ENCODE data around the gene MTG1.

Gene MTG1, protein sequence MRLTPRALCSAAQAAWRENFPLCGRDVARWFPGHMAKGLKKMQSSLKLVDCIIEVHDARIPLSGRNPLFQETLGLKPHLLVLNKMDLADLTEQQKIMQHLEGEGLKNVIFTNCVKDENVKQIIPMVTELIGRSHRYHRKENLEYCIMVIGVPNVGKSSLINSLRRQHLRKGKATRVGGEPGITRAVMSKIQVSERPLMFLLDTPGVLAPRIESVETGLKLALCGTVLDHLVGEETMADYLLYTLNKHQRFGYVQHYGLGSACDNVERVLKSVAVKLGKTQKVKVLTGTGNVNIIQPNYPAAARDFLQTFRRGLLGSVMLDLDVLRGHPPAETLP

DNA sequence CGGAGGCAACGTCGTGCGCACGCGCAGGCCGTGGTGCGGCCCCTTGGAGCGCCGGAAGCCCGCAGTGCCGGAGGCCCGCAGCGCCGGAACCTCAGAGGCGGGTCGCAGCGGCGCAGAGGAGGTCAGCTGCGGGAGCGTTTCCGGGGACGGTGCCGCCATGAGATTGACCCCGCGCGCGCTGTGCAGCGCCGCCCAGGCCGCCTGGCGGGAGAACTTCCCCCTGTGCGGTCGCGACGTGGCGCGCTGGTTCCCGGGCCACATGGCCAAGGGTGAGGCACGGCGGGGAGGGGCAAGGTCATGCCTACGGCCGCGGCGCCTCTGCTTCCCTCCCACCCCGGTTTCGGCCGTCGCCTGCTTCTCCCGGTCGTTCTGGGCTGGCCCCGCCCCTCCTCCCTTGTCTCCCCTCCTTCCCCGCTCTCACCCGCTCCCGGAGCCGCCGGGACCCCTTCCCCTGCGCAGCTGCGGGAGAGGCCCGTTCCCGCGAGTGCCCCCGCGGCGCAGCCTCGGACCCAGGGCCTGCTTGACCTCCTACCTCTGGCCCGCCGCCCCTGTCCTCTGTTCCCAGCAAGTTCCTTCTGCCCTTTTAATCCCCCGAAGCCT is at the start of gene MTG1:
Gene MTG1, plus strand, starts transcription at position 94 of the 600 bp plus-strand sequence. Its CDS starts 64 bp downstream, at position 158.
- DNase-seq (ENCODE audit: low read depth): peak; percentile 94

DNA sequence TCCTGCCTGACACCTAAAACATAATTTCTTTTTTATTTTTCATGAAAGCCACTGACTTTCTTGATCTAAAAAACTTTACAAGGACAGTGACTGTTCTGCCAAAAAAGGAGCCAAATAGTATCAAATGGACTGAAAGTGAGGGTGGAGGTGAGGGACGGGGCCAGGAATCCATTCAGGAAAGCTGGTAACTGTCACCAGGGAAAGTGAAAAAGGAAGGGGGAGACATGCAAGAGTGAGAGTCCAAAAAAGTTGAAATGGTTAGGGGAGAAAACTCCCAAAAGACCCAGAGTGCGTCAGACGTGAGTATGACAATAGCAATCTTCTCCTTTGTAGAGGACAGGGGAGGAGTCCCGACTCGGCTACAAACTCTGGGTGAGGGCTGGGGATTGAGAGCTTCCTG is 49.7 kb upstream of the MTG1 start:
- DNase-seq (ENCODE audit: low read depth): no peak

DNA sequence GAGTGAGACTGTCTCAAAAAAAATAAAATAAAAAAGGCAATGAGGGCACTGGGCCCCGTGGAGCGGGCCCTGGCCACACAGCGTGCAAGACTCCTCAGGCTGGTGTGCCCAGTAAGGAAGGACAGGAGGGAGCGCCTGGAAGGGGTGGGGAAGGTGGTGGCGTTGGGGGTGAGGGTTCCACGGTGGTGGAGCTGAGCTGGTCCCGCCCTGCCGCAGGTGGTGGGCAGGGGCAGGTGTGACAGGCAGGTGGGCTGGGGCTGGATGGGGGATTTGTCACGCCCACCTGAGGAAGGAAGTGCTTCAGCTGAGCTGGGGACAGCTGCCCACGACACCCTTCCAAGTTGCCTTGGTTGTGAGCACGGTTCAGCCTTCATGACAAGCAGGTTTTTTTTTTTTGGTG is 47.5 kb upstream of the MTG1 start:
- DNase-seq (ENCODE audit: low read depth): no peak

DNA sequence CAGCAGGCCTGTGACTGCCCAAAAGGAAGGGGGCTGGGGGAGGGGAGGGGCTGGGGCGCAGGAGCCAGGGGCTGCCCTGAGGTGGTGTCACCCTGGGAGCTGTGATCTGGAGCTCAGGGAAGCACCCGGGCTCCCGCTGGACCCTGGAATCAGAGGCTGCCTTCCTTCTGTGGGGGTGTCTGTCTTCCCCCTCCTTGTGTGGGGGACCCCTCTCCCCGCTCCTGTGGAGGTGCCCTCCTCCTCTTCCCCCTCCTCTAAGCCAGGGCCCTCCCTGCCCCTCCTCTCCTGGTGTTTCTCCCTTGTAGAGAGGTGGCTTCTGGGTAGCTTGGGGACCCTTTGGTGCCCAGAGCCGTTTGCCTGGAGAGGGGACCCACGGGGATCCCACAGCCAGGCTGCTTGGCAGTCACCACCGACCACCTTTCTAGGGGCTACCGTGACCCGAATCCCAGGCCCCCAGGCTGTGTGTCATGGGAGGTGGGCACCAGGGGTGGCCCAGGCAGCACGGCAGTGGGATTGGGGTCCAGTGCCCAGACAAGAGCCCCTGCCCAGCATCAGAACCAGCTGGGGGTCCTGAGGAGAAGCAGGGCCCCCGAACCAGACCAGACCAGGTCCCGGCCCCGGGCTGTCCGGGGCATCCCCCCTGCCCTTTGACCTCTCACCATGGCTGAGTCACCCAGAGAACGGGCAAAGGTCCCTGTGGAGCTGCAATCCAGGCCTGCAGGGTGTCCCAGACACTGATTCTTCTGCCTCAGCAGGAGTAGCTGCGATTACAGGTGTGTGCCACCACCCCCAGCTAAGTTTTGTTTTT is 46.0 kb upstream of the MTG1 start:
- no peak for DNase-seq (ENCODE audit: low read depth)

DNA sequence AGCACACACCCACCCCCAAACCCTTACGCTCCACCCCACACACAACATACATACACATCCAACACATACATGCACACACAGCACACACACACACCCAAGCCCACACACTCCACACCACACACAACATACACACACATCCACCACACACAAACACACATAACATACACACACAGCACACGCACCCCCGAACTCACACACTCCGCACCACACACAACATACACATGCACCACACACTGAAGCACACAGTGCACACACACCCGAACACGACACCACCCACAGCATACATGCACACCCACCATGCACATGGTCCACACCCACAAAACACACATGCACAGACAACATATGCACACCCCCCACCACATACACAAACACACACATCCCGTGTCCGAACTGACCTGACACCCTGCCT is 44.8 kb upstream of the MTG1 start:
- DNase-seq (ENCODE audit: low read depth): no peak

DNA sequence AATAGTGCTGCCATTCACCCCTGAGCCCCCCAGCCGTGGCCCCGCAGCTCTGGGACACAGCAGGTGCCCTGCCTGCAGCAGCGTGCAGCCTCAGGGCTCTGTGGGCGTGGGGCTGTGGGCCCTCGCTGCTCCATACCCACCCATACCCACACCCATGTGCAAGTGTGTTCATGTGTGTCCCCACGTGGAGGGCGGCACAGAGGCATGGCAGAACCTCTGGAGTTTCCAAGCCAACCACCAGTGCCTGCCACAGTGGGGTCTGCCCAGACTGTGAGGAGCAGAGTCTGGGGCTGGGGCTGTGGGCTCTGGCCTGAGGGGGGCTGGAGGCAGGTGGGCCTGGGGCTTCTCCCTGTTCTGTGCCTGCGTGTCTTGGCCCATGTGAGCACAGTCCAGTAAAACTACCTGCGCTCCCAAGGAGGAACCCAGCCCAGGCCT is 44.4 kb upstream of the MTG1 start:
- DNase-seq (ENCODE audit: low read depth): no peak

DNA sequence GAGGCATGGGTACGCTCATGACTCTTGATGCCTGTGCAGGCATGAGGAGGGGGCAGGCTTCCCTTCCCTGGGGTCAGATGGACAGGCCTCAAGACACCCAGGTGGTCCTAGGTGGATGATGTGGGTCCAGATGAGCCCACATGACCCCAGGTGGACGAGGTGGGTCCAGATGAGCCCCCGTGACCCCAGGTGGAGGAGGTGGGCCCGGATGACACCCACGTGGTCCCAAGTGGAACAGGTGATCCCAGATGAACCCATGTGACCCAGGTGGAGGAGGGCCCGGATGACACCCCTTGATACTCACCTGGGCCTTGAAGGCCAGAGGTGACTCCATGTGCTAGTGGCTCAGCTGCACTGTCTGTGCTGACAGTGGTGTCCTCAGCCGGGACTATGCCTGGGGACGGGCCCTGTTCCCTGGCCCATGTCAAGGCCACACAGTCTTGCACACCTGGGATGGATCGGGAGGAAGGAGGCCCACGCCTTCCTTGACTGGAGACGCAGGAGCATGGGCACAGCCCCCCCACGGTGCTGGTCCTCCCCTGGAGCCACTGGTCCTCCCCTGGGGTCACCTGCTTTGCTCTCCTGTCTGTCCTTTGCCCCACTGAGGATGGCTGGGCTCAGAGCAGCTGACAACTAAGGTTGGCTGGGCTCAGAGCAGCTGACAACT is 43.5 kb upstream of the MTG1 start:
- DNase-seq (ENCODE audit: low read depth): no peak

DNA sequence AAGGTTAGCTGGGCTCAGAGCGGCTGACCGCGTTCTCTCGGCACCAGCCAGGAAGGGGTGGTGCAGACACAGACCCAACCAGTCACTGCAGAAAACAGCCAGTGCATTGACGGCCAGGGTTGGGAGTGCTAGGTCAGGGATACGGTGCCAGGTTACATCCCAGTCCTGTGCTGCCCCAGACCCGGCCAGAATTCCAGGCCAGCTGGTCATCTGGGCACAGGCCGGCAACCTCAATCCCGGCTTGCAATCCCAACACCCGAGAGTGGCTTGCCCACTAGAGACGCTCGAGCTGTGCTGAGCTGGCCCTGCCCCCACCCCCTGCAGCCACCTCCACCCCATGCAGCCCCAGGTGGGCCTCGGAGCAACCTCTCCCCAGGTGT is 43.0 kb upstream of the MTG1 start:
- DNase-seq (ENCODE audit: low read depth): no peak

DNA sequence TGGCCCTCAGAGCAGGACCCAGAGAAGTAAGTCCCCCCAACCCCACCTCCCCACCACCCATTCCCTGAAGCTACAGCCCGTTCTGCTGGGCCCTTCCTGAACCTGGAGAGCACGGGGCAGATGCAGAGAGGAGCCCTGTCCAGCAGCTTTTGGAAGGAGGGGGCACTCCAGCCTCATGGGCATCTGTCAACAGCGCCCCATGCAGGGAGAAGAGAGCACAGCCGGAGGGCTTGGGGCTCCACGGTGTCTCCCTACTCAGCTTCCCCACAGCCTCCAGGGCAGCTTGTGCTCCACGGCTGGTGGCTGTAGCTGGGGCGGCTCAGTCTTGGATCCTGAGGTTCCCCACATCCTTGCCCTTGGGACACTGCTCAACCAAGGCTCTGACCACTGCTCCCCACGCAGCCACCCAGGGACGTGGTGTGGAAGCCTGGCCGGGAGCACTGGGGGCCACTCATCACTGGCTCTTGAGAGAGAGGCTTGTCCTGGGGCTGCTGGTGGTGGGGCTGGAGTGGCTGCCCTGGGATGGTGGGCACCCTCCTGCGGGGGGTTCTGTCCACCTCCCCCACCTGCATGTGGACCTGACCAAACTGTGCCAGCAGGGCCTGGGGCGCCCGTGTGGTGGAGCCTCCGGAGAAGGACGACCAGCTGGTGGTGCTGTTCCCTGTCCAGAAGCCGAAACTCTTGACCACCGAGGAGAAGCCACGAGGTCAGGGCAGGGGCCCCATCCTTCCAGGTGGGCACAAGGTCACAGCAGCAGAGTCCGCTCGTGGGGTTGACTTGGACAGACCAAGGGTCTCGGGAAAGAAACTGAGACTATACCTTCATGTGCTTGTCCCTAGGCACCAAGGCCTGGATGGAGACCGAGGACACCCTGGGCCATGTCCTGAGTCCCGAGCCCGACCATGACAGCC is 42.3 kb upstream of the MTG1 start:
- DNase-seq (ENCODE audit: low read depth): no peak

DNA sequence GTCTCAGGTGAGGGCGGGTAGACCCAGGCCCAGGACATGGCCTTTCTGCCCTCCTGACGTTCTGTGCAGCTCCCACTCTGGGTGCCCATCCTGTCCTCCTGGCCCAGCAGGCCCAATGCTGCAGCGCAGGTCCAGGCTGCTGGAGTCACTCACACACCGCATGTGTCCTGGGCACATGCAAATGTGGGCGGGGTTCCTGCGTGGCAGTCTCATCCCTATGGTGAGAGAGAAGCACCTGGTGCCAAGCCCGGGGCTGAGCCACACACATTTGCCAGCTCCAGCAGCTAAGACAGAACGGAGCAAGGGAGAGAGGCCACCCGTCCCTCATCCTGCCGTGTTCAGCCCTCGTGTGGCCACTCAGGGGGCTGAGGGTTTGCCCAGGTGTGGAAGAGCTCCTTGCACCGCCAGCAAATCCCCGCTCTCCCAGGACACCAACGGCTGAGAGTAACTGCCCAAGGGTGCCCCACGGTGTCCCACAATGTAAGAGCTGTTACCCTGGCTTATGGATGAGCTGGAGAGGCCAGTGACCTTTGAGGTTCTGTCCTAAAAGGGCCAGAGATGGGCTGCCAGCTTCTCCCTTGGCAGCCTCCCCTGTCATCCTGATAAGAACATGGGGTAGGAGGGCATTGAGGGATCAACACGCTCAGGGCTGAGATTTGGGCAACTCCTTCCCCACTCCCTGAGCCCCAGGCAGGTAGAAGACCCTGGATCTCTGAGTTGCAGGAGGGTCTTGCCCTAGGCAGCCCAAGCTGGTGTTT is 40.6 kb upstream of the MTG1 start:
- no peak for DNase-seq (ENCODE audit: low read depth)

DNA sequence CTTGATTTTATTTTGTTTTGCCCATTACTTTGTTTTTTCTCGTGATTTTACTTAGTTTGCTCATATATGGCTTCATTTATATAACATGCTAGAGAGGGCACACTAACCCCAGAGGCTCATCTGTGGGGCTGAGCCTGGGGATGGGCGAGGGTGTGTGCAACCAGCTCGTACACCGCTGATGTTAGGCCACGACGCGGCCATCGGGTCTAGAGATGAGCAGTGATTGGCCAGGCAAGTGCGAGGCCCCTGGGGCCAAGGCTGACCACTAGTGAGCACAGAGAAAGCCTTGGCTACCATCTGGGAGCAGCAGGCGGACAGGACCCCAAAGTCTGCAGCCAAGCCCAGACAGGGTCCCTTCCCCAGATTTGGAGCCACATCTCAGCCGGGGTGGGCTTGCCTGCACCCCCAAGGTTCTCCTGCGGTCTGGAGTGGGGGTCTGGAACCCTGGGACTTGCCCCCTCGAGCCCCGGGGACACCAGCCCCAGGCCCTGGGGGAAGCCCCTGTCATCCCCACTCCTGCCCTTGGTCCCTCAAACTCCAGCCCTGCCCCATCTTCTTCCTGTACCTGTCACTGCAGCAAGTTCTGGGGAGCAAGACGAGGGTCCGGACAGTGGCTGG is 39.9 kb upstream of the MTG1 start:
- DNase-seq (ENCODE audit: low read depth): no peak

DNA sequence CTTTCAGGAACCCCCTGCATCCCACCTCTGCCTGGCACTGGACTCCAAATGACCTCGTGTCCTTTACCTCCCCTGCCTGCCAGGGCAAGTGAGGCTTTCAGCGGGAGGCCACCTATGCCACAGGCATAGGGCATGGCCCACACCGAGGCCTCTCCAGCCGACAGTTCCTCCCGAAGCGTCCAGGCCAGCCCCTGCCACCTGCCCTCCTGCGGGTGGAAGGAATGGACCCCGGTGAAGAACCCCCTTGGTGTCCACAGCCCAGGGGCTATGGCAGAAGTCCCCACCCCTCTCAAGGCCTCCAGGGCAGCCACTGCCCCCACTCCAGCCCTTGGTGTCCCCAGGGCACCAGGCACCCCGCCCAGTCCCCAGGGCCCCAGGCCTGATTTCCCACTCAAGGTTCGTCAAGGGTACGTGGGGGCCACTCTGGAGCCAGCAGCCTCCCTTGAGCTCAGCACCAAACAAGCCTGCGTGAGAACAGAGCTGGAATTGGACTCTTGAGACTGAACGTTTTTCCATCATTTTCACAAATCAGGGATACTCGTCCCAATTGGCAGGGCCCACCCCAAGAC is 39.2 kb upstream of the MTG1 start:
- DNase-seq (ENCODE audit: low read depth): no peak

DNA sequence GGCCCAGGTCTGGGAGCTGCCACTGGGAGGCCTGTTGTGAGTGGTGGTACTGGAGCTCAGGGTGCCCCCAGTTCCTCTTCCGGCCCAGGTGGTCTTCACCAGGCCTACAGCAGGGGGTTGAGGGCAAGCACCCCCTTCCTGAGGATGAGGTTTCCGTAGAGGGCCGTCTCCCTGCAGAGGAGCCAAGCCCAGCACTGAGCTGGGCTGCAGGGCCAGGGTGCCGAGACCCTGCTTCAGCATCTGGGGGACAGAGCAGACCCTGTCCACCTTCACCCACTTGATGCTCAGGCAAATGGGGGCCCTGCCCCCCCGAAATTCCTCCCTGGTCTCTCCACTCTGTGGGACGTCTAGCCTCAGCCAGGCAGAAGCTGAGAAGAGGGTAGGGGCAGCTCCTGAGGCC is 38.7 kb upstream of the MTG1 start:
- no peak for DNase-seq (ENCODE audit: low read depth)

DNA sequence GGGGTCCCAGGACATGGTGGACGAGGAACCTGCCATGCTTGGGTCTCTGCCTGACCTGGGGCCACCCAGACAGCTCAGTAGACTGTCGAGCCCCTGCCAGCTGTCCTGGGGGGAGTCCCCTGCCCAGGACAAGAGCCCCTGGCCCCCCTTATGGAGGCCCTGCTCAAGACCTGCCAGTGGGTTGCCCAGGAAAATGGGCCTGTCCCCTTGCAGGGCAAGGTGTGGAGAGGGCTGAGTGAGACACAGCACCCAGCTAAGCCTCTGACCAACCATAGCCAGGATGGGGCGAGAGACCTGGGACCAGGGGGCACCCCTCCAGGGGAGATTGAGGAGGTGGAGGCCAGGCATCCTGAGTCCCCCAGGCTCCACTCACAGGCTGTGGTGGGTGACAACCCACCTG is 38.0 kb upstream of the MTG1 start:
- DNase-seq (ENCODE audit: low read depth): no peak

DNA sequence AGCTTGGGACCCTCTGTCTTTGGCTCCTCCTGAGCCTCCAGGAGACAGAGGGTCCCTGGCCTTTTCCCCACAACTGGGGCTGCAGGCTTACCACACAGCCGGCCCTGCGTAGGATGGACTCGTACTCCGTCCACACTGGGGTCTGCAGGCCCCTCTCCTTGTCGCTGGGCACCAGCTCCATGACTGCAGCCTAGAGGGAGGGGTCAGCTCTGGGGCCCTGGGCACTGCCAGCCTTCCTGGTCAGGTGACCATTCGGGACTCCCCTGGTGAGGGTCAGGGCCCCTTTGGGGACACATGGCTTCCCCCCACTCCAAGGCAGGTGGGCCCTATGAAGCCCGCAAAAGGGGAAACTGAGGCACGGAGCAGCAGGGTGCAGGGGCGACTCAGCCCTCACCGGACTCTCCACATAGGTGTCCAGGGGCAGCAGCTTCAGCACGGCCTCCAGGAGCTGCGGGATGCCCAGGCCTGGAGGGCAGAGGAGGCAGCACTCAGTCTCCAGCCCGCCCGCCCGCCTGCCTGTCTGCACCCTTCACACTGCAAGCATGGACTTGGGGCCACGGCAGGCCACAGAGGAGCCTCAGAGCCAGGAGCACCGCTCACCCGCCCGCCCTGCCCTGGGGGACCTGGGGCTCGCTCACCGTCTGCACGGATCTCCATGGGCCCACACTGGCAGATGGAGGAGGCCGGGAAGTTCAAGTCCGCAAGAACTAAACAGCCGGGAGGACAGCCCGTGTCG is 37.2 kb upstream of the MTG1 start:
- no peak for DNase-seq (ENCODE audit: low read depth)

DNA sequence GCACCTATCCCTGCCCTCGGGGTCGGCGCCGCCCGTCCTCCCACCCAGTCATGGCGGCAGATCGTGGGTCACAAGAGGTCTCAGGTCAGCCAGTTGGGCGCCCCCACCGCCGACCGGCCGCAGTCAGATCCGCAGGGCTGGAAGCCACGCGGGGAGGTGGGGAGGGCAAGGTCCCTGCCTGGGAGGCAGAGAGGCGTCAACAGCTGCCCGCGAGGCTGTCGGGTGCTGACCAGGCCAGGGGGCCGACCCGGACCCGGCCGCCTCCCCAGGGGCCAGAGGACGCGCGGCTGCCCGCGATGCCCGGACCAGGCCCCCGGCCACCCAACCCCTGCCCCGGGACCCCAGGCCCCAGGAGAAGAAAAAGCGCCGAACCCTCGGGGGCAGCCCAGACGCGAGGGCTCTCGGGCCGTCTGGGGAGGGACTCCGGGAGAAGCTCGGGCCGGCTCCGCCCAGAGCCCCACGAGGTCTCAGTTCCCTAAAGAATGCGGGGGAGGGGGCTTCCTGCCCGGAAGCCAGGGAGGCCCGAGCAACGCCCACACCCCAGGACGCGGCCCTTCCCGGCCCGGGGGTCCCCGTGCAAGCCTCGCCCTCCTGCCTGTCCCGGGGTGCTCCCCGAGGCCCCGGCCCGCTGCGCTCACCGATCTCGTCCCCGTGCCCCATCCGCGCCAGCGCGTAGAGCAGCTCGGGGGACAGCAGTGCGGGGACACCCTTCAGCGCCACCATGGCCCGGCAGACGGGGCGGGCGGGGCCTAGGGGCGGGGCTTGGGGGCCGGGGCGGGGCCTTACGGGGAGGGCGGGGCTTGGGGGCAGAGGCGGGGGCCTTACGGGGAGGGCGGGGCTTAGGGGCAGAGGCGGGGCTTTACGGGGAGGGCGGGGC is 36.4 kb upstream of the MTG1 start, which contains the start of gene FUOM:
Gene FUOM, minus strand, starts transcription at position 735 of the 877 bp plus-strand sequence. Its CDS starts 12 bp downstream, at position 723.
- DNase-seq (ENCODE audit: low read depth): peak; percentile 66

DNA sequence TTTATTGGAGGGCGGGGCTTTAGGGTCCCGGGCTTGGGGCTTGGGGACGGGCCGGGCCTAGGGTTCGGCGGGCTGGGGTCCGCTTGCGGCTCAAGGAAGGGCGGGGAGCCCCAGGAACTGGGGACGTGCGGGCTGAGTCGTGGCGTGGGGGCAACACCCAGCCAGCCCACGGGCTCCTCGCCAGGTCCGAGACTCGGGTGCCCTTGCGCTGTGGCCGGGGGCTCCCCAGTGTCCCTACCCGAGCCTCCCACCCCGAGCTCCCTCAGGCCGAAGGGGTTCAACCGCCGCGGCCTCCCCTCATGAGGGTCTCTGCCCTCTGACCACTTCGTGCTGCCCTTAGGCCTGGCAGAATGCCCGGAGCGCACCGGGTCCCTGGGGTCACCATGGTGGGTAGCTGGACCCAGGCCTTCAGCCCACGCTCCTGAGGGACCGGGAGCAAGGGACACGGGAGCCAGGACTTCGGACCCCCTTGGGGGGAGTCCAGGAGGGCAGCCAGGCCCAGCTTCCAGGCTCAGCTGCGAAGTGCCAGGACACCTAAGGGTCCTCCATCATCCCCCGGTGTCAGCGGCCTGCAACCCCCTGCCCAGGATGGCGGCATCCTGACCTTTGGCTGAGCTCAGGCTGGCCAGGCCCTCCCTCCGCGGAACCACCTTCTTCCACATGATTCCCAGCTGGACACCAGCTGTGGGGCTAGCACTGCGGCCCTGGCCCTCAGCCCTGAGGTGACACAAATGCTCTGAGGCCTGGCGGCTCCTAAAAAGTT is 35.6 kb upstream of the MTG1 start:
- DNase-seq (ENCODE audit: low read depth): no peak

All from stimulated activated CD8-positive, alpha-beta memory T cell treated with anti-CD3 and anti-CD28 coated beads, Interleukin-4, amount 100 ng/mL, for 24 hours (primary cell).